GM23338 (cell line): ENCODE data around the gene SLC25A26.

ENCODE experiments used
- CREB1 ChIP-seq: fragments of 250-450 bp; sonication (Bioruptor Pico); IDR thresholded peaks from 2 replicates; pipeline ENCODE4 v1.5.0; 2020; ENCODE audit warnings: low read depth, mild to moderate bottlenecking, moderate library complexity
- CTCF ChIP-seq, 2 experiments: fragments of 200-600 bp in 1 of 2; sonication (generic) in 1 of 2; conservative IDR thresholded peaks; 2 replicates each; pipeline versions ENCODE4 v1.5.1 to v1.6.1; 2016 to 2017; ENCODE audit warnings: antibody characterized with exemption in 2 of 2, low read depth in 2 of 2, mild to moderate bottlenecking in 2 of 2, moderate library complexity in 1 of 2
- ETS1 ChIP-seq: IDR thresholded peaks from 2 replicates; pipeline ENCODE4 v1.6.1; 2016; ENCODE audit warnings: antibody characterized with exemption
- EZH2 ChIP-seq: fragments of 200-600 bp; sonication (generic); IDR thresholded peaks from one replicate; pipeline ENCODE4 v1.8.0; 2017; ENCODE audit warnings: antibody characterized with exemption, mild to moderate bottlenecking, low read depth; ENCODE audit not compliant: unreplicated experiment
- EZH2phosphoT487 ChIP-seq: fragments of 200-600 bp; sonication (generic); IDR thresholded peaks from one replicate; pipeline ENCODE4 v1.8.1; 2018; ENCODE audit warnings: antibody characterized with exemption; ENCODE audit not compliant: unreplicated experiment
- JUNB ChIP-seq: IDR thresholded peaks from one replicate; pipeline ENCODE4 v1.6.1; 2016; ENCODE audit warnings: antibody characterized with exemption; ENCODE audit not compliant: unreplicated experiment
- NANOG ChIP-seq: IDR thresholded peaks from 2 replicates; pipeline ENCODE4 v1.6.1; 2016; ENCODE audit warnings: antibody characterized with exemption, borderline replicate concordance
- POLR2AphosphoS5 ChIP-seq: IDR thresholded peaks from 2 replicates; pipeline ENCODE4 v1.6.1; 2016; ENCODE audit warnings: antibody characterized with exemption, low read depth
- STAT1 ChIP-seq: IDR thresholded peaks from one replicate; pipeline ENCODE4 v1.6.1; 2016; ENCODE audit warnings: antibody characterized with exemption; ENCODE audit not compliant: unreplicated experiment
- ZNF331 ChIP-seq: fragments of 250-450 bp; sonication (Bioruptor Pico); IDR thresholded peaks from 2 replicates; pipeline ENCODE4 v1.5.0; 2020; ENCODE audit warnings: low read depth, mild to moderate bottlenecking, moderate library complexity
- TF ChIP-seq, protein P1 (sequence below): IDR thresholded peaks from one replicate; pipeline ENCODE4 v1.6.1; 2018; ENCODE audit warnings: antibody characterized with exemption; ENCODE audit not compliant: unreplicated experiment

- no peak for TF ChIP-seq CTCF (conservative IDR thresholded peaks at IDR 0.05; ENCODE audit: low read depth in 2 of 2)
- no peak for TF ChIP-seq EZH2phosphoT487
- TF ChIP-seq JUNB = no peak
- no peak for TF ChIP-seq EZH2
- no peak for TF ChIP-seq POLR2AphosphoS5
- no peak for TF ChIP-seq CREB1
- TF ChIP-seq STAT1 = no peak
- TF ChIP-seq NANOG = no peak
- TF ChIP-seq, protein P1, sequence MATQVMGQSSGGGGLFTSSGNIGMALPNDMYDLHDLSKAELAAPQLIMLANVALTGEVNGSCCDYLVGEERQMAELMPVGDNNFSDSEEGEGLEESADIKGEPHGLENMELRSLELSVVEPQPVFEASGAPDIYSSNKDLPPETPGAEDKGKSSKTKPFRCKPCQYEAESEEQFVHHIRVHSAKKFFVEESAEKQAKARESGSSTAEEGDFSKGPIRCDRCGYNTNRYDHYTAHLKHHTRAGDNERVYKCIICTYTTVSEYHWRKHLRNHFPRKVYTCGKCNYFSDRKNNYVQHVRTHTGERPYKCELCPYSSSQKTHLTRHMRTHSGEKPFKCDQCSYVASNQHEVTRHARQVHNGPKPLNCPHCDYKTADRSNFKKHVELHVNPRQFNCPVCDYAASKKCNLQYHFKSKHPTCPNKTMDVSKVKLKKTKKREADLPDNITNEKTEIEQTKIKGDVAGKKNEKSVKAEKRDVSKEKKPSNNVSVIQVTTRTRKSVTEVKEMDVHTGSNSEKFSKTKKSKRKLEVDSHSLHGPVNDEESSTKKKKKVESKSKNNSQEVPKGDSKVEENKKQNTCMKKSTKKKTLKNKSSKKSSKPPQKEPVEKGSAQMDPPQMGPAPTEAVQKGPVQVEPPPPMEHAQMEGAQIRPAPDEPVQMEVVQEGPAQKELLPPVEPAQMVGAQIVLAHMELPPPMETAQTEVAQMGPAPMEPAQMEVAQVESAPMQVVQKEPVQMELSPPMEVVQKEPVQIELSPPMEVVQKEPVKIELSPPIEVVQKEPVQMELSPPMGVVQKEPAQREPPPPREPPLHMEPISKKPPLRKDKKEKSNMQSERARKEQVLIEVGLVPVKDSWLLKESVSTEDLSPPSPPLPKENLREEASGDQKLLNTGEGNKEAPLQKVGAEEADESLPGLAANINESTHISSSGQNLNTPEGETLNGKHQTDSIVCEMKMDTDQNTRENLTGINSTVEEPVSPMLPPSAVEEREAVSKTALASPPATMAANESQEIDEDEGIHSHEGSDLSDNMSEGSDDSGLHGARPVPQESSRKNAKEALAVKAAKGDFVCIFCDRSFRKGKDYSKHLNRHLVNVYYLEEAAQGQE = no peak
- no peak for TF ChIP-seq ZNF331 (CRISPR knock-in tag)
- no peak for TF ChIP-seq ETS1
Measured at GRCh38 chr3:66237552-66237951, 16.8 kb downstream of the SLC25A26 start.
